ENCODE measurements around the gene IFITM1.
"Not testable (repeated sequence)": the region's sequence is repeated elsewhere in the genome, so short reads cannot be mapped to it uniquely, and the experiment has no call there.

The IFITM1 gene

DNA sequence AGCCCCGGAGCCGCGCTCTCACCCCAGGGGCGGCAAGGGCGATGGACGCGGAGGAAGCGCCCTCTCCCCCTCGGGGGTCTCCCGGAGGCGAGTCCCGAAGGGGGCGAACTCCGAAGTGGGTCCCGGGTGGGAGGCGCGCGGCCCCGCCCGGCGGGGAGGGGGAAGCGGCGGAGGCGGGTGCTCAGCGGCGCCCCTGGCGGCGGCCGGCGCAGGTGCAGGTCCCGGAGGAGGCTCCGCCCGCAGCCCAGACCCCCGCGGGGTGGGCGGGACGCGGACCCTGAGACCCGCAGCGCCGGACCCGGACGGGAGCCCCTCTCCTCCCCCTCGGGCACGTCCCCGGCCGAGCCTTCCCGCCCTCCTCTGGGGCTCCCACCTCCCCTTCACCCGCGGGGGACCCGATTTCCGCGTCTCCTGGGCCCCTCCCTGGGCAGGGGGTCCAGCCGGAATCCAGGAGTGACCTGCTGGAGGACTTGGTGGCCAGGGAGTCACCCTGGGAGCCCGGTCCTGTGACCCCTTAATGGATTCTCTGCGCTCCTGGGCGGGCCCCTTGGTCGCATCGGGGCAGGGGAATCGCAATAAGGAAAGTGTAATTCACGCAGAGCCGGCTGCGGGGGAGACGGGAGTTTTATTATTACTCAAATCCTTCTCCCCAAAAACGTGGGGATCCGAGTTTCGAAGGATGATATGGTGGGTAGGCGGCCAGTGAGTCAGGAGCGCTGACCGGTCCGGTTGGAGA lies 2.7 kb upstream of the IFITM1 start:
- not testable (repeated sequence) for DNase-seq

DNA sequence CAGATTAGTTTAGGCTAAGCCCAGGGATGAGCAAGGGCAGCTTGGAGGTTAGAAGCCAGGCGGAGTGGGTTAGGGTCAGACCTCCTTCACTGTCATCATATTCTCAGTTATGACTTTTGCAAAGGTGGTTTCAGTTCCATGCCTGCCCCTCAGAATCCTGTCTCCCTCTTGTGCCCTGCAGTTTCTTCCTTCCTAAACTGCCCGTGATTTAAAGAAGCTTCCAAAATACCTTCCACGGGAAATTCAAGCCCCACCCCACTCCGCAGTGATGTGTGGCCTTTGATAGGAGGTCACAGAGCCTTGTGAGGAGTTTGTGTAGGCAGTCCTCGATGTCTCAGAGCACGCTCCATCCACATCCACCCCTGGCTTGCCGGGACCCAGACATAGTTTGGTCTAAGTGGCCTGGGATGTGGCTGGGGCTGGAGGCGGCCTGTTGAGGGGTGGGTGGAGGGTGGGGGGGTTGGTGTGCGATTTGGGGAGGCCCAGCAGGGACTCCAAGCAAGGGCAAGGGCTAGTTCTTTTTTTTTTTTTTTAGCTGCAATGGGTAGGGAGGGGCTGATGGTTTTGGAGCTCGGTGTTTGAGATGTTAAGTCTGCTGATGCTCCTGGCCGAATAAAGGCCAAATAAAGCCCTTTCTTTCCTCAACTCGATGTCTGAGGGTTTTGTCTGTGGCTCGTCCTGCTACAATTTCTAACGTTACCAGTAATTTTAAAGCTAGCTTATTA lies 1.6 kb upstream of the IFITM1 start:
- no peak for DNase-seq

DNA sequence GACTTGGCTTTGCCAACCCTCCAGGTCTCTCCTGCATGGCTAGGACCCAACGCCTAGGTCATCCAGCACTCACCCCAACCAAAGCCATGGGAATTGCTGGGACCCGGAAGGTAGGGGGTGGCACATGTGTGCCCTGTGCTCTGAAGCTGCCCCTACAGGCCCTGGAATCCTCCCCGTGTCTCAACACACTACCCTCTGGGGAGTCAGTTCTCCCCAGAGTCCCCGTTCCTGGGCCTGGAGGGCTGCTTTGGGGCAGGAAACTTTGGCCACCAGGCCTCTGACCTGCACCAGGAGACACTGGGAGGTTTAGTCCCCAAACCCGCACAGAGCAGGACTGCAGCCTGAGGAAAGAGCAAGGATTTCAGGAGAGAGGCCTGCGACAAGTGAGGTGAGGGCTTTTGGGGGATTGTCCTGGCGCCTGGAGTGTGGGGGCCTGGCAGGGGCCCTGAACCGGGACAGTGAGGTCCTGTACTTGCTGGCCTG lies 495 bp upstream of the IFITM1 start:
- no peak for DNase-seq

GRCh38 chr11:314554-314875 lies 675 bp downstream of the IFITM1 start:
- DNase-seq = not testable (repeated sequence)

- no peak for DNase-seq
Measured at GRCh38 chr11:315051-315481, 1.2 kb downstream of the IFITM1 start.

DNA sequence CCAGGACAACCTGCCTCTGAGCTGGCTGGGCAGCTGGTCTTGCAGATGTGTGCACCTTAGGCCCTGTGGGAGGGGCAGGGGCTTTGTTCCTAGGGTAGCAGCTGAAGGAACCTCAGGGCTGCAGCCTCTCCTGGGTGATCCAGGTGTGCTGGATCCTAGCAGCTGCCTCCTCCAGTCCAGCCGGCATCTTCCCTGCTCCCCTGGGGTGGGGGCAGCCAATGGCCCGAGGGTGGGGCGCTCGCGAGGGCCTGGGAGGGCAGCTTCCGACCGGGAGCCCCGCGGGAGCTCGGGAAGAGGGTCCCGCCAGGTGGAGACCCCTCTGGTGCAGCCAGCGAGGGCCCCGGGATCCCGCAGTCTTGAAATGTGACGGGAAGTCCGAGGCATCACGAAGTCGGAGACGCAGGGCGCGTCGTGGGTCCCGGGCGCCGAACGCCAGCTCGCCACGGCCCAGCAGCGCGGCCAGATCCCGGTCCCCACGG lies 1.7 kb downstream of the IFITM1 start:
- no peak for DNase-seq

DNA sequence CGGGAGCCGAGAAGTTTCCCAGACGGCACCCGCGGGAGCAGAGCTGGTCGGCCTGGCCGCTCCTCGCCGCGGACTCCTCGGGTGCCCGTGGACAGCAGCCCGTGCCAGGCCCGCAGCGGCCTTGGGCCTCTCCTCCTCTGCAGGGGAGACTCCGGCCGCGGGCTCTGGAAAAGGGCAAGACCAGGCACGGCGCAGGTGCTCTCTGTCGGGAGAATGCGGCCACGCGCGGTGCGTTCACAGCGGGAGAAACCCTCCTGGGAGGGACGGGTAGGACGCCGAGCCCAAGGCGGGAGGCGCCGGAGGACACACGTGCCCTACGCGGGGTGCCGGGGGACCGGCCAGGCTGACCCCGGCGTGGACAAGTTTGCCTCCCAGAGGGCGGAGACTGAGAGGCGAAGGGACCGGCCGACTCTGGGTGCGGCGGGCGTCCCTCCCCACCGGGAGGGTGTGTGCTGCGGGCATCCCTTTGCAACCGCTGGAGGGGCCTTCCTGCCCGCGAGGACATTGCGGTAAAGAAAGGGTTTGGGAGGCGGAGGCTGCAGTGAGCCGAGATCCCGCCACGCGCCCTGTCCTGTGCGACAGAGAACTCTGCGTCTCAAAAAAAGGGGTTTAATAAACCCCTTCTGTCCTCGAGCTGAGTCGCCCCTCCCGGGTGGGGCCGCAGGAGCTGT lies 2.3 kb downstream of the IFITM1 start:
- DNase-seq = no peak

- DNase-seq = no peak
Measured at GRCh38 chr11:316891-317301, 3.1 kb downstream of the IFITM1 start.

- not testable (repeated sequence) for DNase-seq
Measured at GRCh38 chr11:317668-318404, 4.0 kb downstream of the IFITM1 start.

DNA sequence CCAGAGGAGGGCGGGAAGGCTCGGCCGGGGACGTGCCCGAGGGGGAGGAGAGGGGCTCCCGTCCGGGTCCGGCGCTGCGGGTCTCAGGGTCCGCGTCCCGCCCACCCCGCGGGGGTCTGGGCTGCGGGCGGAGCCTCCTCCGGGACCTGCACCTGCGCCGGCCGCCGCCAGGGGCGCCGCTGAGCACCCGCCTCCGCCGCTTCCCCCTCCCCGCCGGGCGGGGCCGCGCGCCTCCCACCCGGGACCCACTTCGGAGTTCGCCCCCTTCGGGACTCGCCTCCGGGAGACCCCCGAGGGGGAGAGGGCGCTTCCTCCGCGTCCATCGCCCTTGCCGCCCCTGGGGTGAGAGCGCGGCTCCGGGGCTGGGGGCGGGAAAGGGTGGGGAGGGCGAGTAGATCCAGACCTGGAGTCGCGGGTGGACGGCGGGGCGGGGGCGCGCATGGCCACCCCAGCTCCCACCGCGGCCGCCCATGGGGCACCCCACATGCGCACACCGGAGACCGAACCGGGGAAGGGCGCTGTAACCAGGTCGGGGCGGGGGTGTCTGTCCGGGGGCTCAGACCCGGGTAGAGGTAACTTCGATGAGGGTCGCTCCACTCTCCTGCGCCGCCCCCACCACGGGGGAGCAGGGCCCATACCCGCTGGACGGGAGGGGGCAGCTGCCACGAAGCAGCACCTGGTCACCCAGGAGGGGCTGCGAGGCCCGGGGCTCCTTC lies 4.7 kb downstream of the IFITM1 start:
- not testable (repeated sequence) for DNase-seq

GRCh38 chr11:319121-319887 lies 5.5 kb downstream of the IFITM1 start:
- DNase-seq = not testable (repeated sequence)

DNA sequence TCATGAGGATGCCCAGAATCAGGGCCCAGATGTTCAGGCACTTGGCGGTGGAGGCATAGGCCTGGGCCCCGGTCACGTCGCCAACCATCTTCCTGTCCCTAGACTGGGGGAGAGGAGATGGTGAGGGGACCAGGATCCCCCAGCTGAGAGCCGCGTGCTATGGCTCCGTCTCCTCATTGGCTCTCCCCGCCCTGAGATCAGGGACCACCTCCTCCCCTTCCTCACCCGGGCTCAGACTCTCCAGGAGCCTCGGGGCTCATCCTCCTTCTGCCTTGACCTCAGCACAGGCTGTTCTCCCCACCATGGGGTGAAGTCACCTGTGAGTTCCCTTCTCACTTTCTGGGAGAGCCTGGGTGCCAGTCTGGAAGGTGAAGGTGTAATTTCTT lies 6.0 kb downstream of the IFITM1 start:
- not testable (repeated sequence) for DNase-seq

DNA sequence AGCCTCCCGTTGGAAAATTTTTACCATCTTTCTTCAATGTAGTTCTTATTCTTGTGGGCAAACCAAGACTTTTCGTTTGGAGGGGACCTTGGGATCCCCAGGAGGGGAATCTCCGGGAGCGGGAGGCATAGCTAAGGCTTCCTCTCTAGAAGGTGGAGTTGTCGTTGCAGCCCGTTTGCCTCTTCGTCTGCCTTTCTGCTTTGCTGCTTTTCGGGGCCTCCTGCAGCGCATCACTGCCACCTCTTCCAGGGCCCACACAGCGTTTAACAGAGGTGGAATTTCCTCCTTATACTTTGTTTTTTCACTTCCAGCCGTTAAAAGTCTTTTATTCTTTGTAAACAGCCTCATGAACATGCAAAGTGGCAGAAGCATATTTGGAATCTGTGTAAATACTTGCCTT lies 10.3 kb downstream of the IFITM1 start:
- no peak for DNase-seq

DNA sequence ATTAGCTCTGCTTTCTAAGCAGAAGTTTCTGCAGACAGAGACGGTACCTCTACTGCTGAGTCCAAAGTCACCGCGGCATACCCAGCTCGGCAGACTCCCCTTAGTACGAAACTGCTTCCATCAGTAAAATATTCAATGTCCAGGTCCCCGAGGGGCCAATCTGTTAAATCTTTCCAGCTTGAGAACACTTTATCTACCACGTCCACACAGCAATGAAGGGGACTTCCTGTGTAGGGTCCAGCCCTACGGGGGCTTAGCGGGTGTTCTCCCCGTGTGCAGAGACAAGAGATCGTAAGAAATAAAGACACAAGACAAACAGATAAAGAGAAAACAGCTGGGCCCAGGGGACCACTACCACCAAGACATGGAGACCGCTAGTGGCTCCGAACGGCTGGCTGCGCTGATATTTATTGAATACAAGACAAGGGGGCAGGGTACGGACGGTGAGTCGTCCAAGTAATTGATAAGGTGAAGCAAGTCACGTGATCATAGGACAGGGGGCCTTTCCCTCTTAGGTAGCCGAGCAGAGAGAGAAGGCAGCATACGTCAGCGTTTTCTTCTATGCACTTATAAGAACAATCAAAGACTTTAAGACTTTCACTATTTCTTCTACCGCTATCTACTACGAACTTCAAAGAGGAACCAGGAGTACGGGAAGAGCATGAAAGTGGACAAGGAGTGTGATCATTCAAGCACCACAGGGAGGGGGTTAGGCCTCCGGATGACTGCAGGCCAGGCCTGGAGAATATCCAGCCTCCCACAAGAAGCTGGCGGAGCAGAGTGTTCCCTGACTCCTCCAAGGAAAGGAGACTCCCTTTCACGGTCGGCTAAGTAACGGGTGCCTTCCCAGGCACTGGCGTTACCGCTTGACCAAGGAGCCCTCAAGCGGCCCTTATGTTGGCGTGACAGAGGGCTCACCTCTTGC lies 11.0 kb downstream of the IFITM1 start:
- not testable (repeated sequence) for DNase-seq

DNA sequence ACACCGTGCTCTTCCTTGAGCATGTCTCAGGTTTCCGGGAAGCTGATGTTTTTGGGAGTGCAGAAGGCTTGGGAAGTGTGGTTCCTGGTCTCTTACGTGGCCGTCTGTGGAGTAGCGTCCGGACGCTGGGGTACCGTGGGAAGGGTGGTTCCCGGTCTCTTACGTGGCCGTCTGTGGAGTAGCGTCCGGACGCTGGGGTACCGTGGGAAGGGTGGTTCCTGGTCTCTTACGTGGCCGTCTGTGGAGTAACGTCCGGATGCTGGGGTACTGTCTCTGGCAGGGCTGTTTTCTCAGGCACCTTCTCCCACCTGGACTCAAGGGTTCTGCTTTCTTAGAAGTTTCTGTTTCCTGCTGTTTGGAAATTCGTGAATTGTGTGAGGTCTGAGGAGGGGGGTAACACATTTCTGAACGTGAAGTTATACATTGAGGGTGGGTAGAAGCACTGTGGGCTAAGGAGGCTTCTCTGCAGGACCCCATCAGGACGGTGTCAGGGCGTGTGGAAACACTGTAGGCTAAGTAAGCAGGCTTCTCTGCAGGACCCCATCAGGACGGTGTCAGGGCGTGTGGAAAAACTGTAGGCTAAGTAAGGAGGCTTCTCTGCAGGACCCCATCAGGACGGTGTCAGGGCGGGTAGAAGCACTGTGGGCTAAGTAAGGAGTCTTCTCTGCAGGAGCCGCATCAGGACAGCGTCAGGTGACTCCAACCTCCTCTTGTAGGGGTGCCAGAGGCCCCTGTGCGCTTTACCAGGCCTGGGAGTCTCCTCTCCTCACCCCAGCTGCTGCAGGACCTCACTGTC lies 12.2 kb downstream of the IFITM1 start:
- no peak for DNase-seq

DNA sequence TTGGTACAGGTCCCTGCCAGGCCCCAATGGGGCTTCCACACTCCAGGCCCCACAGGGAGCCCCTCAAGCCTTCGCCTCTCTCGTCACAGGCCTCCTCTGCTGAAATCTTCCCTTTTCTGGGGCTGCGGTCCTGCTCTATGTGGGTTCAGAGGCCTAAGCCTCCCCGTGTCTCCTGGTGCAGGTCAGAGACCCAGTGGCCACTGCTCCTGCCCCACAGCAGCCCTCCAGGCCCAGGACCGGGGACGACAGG lies 12.7 kb downstream of the IFITM1 start:
- no peak for DNase-seq

GRCh38 chr11:326842-327580 lies 13.2 kb downstream of the IFITM1 start:
- DNase-seq = peak; percentile 53 to 65

GRCh38 chr11:327581-327923 lies 13.7 kb downstream of the IFITM1 start:
- DNase-seq = no peak

DNA sequence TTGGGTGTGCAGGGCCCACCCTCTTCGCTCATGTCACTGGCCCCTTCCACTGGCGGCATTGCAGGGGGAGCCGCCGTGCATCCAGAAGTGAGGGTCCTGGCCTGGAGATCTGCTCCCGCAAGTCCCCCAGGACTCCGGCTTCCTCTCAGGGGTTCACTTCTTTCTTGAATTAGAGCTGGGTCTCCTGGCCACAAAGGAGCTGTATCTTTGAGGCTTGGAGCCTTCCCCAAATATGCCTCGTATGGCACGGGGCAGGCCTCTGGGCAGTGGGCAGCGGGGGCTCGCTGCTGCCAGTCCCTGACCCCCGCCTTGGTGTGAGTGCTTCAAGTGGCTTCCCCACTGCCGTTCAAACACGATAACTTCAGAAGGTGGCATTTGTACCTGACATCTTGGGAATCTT lies 14.2 kb downstream of the IFITM1 start:
- DNase-seq = no peak

Measured in AML-193 (cell line).